Skin of body (tissue), 2 donors: Measurements from ENCODE around the gene GSDME. TPM values are rescaled to one million over a fixed set of nuclear protein-coding genes. Genes with fewer than 3 reads are reported as not detected.
"Not testable (repeated sequence)": the region's sequence is repeated elsewhere in the genome, so short reads cannot be mapped to it uniquely, and the experiment has no call there.

ENCODE experiments used
- DNase-seq: peaks from one replicate; lab custom pipeline; 2025; lab: John Stamatoyannopoulos, UW
- total RNA-seq: library from RNA; depleted of rRNA; stranded (reverse); fragments of >200 nt; gene quantifications from one replicate; pipeline ENCODE4 v1.2.3, GENCODE V29; 2014

The GSDME gene
- 6.9 TPM for total RNA-seq

DNA sequence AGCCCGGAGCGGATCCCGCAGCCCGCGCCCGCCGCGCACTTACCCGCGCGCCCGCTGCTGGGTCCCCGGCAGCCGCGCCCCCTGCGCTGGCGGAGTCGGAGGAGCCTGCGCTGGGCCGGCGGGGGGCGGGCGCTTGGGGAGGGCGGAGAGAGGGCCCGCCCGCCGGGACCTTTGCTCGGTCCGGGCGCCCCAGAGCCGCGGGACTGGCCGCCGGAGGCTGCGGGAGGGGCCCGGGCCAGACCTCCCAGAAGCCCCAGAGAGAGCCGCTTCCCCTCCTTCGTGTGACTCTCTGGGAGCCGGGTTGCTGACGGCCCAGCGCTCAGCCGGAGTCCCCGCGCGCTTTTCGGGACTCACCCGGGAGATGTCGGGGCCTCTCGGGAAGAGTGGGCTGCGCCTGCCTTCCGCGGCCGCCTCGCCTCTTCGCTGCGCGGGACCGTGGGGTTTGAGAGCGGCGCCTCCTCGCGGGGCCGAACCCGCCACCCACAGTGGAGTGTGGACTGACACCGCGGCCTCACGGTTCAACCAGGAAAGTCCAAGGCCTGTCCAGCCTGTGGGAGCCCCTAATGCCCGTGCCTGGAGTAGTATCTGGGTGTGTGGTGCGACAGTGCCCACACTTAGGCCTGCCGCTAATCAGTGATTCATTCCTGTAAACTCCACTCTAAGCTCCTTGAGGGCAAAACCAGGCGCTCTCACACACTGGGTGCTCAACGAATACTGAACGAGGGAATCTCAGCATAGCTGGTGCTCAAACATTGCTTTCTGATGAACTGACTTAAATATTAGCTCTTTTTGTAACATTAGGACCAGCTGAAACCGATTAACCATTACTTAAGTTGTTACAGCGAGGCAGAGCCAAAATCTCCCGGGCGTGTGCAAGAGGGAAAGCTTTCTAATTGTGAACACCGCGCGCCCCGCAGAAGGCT lies at the start of gene GSDME:
Gene GSDME (minus strand): TSS at position 112 of the 923 bp plus-strand sequence. CDS start 7,690 bp downstream, outside the sequence.
- no peak for DNase-seq

DNA sequence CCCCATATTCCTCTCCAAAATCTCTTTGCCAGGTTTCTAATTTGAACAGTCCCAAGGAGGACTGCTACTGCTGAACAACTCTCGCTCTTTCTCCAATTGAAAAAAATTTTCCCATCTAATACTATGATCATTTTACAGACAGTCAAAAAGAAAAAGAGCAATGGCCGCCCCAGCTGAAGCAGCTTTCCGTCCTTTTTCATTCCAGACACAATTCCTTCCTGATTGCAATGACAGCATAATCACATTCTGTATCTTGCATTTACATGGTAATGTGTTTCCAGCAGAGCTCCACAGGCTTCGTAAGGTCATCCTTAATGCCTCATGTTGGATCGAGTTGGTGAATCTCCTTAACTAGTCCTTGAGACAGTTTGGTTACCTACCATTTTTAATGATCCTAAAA lies 45.0 kb upstream of the GSDME start:
- DNase-seq = no peak

DNA sequence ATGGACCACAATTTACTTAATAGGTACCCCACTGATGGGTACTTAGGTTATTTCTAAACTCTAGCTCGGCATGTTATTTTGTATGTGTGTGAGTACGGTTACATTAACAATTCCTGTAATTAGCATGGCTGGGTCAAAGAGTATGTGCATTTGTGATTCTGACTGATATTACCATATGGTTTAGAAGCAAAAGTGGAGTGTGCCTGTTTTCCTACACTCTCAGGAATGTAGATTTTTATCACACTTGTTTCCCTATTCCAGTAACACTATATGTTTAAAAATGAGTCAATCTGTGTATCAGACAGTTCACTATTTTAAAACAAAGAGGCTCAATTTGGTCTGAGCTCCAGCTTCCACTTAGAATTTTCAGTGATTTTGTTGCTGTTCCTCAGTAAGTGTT lies 44.6 kb upstream of the GSDME start:
- DNase-seq = no peak

DNA sequence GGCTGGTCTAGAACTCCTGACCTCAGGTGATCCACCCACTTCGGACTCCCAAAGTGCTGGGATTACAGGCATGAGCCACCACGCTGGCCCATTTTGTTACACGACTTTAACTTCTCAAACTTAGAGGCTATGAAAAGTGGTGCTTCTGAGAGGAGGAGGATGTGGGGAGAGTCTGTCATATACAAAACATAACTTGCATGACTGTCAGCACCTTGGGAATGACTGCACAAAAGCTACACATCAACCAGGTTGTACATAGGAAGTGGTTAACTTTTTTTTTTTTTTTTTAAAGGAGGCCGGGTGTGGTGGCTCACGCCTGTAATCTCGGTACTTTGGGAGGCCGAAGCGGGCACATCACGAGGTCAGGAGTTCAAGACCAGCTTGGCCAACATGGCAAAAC lies 43.4 kb upstream of the GSDME start:
- no peak for DNase-seq

DNA sequence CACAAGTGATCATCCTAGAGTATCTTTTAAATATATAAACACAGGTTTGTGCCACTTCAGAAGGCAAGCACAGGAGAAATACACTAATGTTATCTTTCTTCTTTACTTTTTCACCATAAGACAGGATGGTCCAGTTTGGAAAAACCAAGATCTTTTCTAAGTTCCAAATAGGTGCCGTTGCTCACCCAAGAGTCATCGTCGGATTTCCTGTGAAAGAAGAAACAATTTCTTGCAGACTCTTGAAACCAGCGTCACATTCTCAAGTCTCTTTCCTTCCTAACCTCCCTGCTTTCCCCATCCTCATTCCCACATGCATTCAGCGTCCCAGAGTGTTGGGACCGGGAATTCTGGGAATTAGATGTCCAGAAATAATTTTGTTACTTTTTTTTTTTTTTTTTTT lies 42.8 kb upstream of the GSDME start:
- no peak for DNase-seq

DNA sequence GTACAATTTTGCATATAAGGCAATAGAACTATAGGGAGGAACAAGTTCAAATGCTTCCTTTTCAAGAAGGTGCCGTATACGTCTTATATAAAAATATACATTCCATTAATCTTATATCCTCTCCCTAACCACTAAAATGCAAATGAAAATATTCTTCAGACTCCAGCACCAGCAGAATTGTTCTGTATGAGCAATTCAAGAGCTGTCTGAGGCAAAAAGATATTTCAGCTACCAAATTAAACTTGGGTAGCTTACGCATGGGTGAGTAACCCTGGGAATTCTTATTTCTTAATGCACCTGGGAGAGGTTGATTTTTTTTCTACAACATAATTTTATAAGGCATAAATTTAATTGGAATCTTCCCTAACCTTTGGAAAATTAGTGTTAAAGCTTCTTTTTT lies 42.2 kb upstream of the GSDME start:
- no peak for DNase-seq

DNA sequence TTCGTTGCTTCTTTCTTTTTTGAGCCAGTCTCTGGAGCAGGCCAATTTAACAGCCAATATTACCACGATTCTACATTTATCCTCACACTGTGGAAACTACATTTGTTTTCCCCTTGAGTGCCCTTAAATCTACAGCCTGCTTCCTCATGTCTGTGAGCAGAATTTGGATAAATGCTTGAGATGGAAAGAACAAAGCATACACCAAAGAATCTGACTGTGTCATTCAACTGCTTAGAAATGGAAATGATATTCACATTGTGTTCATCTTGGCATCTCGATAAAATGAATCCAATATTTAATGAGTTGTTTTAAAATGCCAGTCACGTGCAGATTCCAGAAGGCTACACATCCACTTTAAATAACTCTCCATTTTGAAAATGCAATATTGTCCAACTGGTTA lies 41.0 kb upstream of the GSDME start:
- no peak for DNase-seq

DNA sequence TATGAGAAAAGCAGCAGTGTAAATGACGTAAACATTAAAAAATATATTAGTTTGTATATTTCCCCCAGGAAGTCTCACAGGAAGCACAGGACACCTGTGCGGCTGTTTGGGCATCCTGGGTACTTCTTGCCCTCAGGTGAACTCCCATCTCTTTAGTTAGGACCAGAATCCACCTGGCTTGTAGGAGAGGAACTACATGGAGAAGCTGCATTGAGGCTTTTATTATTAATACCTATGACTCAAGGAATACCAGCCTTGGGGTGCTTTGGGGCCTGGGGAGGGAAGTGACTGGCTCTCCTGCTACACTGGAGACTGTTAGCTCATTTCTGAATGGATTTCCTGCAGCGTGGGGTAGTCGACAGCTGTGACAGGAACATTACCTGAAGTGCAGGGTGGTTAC lies 40.0 kb upstream of the GSDME start:
- no peak for DNase-seq

DNA sequence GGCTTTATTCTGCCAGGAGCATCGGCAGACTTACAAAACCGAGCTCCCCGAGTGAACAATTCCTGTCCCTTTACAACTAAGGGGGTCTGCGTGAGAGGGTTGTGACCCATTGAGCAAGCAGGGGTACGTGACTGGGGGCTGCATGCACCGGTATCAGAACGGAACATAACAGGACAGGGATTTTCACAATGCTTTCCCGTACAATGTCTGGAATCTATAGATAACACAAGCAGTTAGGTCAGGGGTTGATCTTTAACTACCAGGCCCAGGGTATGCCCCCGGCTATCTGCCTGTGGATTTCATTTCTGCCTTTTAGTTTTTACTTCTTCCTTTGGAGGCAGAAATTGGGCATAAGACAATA lies 38.1 kb upstream of the GSDME start:
- no peak for DNase-seq

DNA sequence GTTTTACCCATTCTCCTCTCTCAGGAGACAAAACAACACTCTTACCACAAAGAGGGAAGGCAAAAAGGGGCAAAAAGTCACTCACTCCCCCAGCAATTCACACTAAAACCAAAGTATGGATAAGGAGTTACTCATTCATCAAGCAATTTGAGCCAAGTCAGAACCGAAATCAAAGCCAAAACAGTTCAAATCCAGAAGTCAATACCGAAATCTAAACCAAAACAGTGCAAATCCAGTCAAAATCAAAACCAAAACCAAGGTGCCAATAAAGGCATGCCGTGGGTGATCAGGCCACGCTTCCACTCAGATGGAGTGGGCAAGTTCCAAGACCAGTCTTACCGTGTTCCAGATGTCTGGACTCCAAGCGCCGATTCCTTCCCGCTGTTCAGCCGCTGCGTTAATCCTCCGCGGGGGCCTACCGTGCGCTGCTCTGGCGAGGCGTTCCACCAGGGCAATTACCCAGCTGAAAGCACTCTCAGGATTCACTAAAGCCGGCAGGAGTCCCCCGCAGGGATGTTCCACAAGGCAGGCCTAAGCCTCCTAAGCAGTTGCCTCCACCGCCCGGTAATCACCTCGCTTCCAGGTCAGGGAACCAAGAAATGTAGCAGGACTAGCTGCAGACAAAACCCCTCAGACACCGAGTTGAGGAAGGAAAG lies 37.6 kb upstream of the GSDME start:
- DNase-seq = not testable (repeated sequence)

DNA sequence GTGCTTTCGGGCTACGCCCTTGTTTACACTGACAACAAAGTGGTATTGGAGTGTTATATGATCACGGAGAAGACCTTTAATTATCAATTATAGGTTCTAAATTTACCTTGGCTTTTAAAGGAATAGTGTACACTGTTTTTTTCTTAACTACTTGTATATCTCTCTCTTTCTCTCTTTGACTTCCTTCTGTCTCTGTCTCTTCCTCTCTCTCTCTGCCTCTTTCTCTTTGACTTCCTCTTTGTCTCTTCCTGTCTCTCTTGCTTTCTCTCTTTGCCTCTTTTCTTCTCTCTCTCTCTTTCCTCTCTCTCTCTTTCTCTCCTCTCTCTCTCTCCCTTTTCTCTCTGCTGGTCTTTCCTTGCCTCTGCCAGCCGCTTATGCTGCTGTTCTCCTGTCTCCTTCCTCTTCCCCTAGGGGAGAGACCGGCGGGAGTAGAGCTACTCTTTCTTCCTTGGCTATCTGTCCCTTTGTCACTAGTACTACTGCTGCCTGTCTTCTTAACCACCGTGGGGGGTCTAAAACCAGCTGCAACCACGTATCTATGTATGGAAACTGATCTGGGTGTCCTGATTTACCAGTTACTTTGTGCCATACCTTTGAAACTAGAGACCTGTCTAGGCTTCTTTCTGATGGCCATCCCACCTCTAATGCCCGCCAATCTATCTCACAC lies 36.9 kb upstream of the GSDME start:
- no peak for DNase-seq

DNA sequence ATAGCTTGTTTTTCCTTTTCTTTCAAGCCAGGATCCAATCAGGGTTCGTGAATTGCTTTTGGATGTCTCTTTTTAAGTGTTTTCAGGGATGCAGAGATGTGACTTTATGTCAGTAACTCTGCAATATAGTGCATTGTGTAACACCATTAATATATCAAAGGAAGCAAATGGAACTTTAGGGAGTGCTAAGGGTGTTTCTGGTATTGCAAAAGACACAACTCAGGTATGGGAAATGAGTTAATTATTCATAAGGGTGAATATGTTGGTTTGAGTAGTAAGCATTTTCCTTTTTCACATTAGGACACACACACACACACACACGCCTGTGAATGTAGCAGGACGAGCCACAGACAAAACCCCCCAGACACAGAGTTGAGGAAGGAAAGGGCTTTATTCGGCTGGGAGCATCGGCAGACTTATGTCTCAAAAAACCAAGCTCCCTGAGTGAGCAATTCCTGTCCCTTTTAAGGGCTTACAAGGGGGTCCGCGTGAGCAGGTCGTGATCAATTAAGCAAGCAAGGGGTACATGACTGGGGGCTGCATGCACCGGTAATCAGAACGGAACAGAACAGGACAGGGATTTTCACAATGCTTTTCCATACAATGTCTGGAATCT lies 31.8 kb upstream of the GSDME start:
- DNase-seq = no peak

DNA sequence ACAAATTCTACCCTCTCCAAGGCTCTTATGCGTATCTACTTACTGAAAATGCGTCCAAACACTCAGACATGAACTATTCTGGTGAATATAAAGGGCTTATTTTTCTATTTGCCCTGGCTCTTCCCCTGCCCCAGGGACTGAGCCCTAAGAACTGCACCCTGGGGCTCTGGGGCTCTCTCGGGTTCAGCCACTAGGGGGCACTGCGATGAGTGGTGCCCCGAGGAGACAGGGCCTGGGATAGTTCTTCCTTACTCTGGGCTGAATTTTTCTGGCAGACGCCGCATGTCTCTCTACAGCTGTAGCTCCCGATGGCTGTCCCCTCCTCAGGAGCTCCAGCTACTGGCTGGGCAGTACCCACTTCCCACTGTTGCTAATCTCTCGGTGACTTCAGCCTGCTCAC lies 30.8 kb upstream of the GSDME start:
- no peak for DNase-seq

DNA sequence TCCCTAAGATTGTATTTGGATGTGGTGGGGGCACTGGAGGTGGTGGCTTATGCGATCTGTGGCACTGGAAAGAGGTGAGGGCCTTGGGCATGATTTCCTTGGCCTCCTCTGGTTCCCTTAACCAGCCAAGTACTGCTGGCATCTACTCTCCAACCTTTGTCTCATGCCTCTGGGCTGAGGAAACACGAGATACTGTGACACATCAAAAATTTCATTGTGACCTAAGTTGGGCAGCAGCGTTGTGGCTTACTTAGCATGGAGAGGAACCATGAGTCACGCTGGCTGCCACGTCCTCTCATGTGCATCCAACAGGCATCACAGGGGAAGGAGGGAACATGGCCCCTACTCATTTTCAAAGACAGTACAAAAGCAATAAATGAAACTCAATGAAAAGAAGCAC lies 29.7 kb upstream of the GSDME start:
- no peak for DNase-seq

DNA sequence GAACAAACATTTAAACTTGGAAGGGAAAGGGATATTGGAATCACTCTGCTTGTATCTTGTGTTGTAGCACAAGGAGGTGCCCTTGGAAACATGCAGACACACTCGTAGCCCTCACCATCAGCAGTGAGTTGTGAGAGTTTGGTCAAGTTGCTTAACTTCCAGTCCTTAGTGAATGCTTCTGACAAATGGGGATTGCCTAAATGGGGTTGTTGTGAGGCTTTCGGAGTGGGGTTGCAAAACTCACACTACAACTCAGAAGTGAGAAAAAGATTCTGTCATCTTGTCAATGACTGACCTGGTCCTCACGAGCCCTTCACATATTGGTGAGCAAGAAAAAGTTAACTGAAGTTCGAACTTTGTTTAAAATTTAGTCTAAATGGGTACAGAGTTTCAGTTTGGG lies 29.0 kb upstream of the GSDME start:
- DNase-seq = no peak

DNA sequence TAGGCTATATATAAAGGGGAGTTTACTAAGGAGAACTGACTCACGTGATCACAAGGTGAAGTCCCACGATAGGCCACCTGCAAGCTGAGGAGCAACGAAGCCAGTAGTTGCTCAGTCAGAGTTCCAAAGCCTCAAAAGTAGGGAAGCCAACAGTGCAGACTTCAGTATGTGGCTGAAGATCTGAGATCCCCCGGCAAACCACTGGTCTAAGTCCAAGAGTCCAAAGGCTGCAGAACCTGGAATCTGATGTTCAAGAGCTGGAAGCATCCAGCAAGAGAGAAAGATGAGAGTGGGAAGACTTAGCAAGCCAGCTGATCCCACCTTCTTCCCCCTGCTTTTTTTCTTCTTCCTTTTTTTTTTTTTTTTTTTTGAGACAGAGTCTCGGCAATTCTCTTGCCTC lies 27.0 kb upstream of the GSDME start:
- DNase-seq = no peak

DNA sequence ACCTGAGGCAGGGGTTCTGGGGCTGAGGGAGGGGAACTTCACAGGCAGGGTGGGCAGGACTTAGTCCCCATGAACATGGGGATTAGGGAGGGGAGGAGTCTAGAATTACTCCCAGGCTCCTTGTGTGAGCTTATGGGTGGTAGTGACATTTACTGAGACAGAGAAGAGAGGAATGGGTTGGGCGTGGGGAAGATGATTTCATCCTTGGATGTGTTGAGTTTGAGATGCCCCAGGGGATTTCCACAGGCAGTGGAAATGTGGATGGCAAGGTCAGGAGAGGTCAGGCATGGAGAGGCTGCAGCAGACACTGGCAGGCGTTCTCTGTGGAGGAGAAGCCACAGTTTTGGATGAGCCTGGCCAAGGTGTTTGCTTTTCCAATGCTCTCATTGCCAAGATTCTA lies 26.4 kb upstream of the GSDME start:
- no peak for DNase-seq

DNA sequence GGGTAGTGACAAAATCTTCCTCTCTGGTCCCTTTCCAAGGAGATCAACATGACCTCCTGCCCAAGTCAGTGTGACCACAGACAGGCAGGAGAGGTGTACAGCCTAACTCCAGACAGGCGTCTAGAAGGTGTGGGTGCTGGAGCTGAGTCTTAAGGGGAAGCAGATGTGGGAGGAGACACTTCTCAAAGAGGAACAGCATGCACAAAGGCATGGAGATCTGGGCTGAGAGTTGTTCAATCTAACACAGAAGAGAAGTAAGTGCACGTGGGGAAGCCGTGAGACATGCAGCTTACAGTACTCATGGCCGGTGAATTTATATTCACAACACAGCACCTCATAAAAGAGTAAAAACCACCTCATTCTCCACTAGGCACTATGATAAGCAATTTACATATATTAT lies 23.8 kb upstream of the GSDME start:
- DNase-seq = no peak

DNA sequence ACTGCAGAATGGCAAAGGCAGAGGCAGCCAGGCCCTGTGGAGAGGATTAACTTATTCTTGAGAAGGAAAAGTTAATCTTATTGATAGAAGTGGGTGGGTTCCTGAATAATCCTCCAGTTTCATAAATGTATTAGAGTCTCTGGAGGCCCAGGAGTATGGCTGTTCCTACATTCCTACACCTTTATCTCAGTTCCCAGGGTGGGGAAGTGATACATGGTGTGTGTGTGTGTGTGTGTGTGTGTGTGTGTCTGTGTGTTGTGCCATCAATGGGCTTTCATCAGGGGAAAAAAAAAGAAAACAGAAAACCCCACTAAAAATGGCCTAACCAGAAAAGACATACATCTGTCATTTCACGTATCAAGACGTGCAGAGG lies 22.0 kb upstream of the GSDME start:
- no peak for DNase-seq

DNA sequence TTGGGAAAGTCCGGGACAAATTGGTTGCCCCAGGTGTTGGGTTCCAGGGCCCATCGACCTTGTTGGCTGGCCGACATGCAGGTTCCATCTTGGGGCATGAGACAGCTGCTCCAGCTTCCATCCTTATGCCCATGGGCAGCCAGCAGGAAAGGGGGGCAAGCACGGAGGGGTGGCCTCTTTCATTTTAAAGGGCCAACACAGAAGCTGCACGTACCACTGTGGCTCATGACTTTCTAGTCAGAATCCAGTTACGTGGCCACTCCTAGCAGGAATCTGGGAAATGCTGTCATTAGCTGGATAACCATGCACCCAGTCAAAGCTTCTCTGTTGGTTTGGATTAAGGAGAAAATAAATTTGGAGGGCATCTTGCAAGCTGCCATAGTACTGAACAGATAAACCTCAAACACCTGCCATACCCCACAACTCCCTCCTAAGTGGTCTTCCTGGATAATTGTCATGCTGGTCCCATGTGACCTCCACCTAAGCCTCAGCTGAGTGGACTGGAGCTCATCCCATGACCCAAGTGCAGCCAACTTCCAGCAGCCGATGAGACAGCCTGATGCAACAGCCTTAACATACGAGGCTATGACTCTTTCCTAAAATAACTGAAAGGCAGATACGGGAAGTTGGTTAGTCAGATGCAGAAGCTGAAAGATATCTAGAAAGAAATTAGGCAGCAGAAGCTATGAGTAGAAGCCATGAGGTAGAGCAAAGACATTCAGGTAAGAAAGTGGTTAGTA lies 21.4 kb upstream of the GSDME start:
- DNase-seq = no peak

DNA sequence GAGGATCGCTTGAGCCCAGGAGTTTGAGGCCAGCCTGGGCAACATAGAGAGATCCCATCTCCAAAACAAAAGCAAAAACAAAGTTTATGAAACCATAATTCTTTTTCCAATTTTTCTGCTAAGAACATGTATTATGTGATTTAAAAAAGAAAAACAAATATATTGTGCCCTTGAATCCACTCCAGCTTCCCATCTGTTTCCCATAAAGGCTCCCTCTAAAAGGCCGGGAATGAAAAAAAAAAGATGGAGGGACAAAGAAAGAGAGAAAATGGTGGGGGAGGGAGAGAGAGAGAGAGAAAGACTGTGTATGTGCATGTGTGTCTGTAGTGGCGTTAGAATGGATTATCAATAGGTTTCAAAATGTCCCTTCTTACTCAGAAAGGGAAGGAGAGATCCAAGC lies 20.5 kb upstream of the GSDME start:
- no peak for DNase-seq
